Measurements from ENCODE around the gene TPM1.
"Not testable (repeated sequence)": the region's sequence is repeated elsewhere in the genome, so short reads cannot be mapped to it uniquely, and the experiment has no call there.

Gene TPM1

GRCh38 chr15:63041974-63042876 lies at the start of gene TPM1:
TPM1 (plus strand) TSS chr15:63042747; CDS start chr15:63042830, 83 bp downstream.
- DNase-seq = no peak
- Mint-ChIP-seq H3K4me3 (peak within 1 kb of the TSS; percentile 83 to 85), H3K4me1 (peaks cover 8 to 24% of the 10 kb centered on the region in 2 donors), H3K9me3 (no peaks in the 10 kb centered on the region), H3K27ac (no peak within 1 kb of the TSS), H3K36me3 (no peaks in the 10 kb centered on the region), H3K27me3 (peaks cover 54 to 78% of the 10 kb centered on the region in 2 donors)
- ATAC-seq (replicated peaks) = peak; percentile 52 to 56

DNA sequence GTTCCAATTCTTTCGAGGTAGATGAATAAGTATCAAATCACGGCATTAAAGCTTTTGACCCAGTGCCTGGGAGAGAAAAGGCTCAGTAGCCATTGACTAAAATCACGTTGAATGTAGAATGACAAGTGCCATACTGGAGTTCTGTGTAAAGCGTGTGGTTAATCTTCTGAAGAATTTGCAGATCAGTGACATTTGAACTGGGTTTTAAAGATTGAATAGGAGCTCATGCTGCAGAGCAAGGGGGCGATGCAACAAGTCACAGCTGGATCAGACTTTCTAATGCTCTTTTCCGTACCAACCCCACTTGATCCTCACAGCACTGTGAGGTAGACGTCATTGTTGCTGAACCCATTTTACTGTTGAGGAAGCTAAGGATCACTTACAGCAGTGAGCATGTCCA lies 49.5 kb upstream of the TPM1 start:
- Mint-ChIP-seq H3K9me3 (no peaks in the 10 kb centered on the region), H3K36me3 (no peaks in the 10 kb centered on the region), H3K27me3 (peaks cover 22 to 47% of the 10 kb centered on the region in 2 donors), H3K27ac (no peak overlapping the region), H3K4me1 (no peaks in the 10 kb centered on the region), H3K4me3 (no peak overlapping the region)
- ATAC-seq (replicated peaks) (no peak), DNase-seq (no peak)

DNA sequence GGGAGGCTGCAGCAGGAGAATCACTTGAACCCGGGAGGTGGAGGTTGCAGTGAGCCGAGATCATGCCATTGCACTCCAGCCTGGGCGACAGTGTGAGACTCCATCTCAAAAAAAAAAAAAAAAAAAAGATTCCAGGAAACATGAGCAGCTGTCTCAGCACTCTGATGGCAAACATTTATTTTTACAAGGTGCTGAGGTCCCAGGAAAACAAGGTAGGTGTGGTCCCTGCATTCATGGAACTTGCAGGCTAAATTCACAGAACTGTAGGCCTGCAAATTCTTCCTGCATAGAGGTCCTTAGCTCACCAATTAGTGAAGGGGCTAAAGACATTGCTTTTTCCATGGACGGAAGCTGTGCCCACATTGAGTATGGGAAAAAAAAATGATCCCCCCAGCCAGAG lies 48.9 kb upstream of the TPM1 start:
- not testable (repeated sequence) for H3K27ac Mint-ChIP-seq; H3K4me1 Mint-ChIP-seq; DNase-seq; ATAC-seq (replicated peaks); H3K36me3 Mint-ChIP-seq; H3K9me3 Mint-ChIP-seq; H3K4me3 Mint-ChIP-seq
- H3K27me3 Mint-ChIP-seq = peaks cover 22 to 42% of the 10 kb centered on the region in 2 donors

DNA sequence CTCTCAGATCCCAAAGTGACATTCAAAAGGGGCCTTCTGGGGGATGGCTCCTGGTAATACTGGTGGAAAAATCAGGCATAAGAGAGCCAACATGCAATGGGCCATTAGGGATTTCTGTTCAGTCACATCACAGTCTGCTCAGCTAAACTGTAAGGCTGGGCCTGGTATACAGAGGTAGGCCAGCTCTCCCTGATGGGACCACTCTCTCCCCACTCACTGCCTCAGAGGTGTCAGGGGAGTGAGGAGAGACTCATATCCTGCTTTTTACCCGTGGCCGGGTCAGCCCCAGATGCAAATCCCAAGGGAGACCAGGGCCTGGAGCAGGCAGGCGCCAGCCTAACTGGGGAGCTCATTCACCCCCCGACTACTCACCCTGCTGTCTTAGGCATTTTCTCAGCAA lies 48.1 kb upstream of the TPM1 start:
- no peaks in the 10 kb centered on the region for H3K4me1 Mint-ChIP-seq
- no peak for DNase-seq
- H3K36me3 Mint-ChIP-seq = no peaks in the 10 kb centered on the region
- no peak for ATAC-seq (replicated peaks)
- H3K9me3 Mint-ChIP-seq = no peaks in the 10 kb centered on the region
- no peak overlapping the region for H3K27ac Mint-ChIP-seq
- peaks cover 22 to 36% of the 10 kb centered on the region in 2 donors for H3K27me3 Mint-ChIP-seq
- H3K4me3 Mint-ChIP-seq = no peak overlapping the region

- Mint-ChIP-seq H3K27ac (no peak overlapping the region), H3K36me3 (no peaks in the 10 kb centered on the region), H3K4me3 (no peak overlapping the region), H3K27me3 (peaks cover 16 to 38% of the 10 kb centered on the region in 2 donors), H3K4me1 (no peaks in the 10 kb centered on the region), H3K9me3 (no peaks in the 10 kb centered on the region)
- ATAC-seq (replicated peaks) (no peak), DNase-seq (no peak)
These were observed 47.4 kb upstream of the TPM1 start for GRCh38 chr15:62994975-62995681.

DNA sequence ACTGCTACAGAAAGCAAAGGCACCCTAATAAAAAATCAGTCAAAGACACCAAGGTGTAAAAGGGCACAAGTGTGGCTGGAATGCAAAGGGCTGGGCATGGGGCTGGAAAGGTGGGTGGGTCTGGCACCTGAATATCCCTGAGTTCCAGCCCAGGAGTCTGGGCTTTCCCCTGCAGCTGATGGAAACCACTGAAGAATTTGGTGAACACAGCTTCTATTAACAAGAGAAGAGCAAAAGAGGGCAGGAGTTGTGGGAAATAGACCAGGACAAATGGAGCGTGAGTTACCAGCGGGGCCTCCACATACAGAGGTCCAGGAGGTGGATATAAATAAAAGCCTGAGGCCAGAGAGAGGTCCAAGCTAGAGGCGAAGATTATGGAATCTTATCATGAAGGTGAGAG lies 45.1 kb upstream of the TPM1 start:
- H3K36me3 Mint-ChIP-seq = no peaks in the 10 kb centered on the region
- no peak for ATAC-seq (replicated peaks)
- H3K4me1 Mint-ChIP-seq = no peaks in the 10 kb centered on the region
- DNase-seq = no peak
- no peak overlapping the region for H3K4me3 Mint-ChIP-seq
- peaks cover 13 to 26% of the 10 kb centered on the region in 2 donors for H3K27me3 Mint-ChIP-seq
- no peak overlapping the region for H3K27ac Mint-ChIP-seq
- H3K9me3 Mint-ChIP-seq = no peaks in the 10 kb centered on the region

GRCh38 chr15:62998262-62998890 lies 44.2 kb upstream of the TPM1 start:
- H3K4me1 Mint-ChIP-seq = no peaks in the 10 kb centered on the region
- H3K9me3 Mint-ChIP-seq = no peaks in the 10 kb centered on the region
- H3K4me3 Mint-ChIP-seq = no peak overlapping the region
- no peak overlapping the region for H3K27ac Mint-ChIP-seq
- H3K36me3 Mint-ChIP-seq = no peaks in the 10 kb centered on the region
- DNase-seq = no peak
- ATAC-seq (replicated peaks) = no peak
- H3K27me3 Mint-ChIP-seq = peaks cover 7 to 17% of the 10 kb centered on the region in 2 donors

DNA sequence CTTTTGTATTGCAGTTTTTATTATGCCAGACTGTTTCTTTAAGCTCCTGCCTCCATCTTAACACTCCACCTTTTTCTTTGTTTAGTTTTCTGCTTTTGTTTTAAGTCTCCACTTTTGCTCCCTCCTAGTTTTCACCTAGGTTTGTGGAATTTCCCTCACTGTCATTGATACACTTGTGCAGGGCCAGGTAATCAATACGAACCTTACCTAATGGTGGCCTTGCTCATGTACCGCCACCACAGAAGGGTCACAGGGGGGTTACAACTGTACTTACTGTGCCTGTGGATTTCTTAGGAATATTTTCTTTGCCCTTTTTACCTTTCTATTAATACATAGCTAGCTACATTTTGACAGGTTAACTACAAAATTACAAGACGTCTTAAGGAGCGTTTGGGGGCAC lies 43.4 kb upstream of the TPM1 start:
- Mint-ChIP-seq H3K36me3 (no peaks in the 10 kb centered on the region), H3K4me1 (no peaks in the 10 kb centered on the region), H3K27me3 (peaks cover 7 to 17% of the 10 kb centered on the region in 2 donors), H3K4me3 (no peak overlapping the region), H3K27ac (no peak overlapping the region), H3K9me3 (no peaks in the 10 kb centered on the region)
- ATAC-seq (replicated peaks) = no peak
- DNase-seq = no peak

DNA sequence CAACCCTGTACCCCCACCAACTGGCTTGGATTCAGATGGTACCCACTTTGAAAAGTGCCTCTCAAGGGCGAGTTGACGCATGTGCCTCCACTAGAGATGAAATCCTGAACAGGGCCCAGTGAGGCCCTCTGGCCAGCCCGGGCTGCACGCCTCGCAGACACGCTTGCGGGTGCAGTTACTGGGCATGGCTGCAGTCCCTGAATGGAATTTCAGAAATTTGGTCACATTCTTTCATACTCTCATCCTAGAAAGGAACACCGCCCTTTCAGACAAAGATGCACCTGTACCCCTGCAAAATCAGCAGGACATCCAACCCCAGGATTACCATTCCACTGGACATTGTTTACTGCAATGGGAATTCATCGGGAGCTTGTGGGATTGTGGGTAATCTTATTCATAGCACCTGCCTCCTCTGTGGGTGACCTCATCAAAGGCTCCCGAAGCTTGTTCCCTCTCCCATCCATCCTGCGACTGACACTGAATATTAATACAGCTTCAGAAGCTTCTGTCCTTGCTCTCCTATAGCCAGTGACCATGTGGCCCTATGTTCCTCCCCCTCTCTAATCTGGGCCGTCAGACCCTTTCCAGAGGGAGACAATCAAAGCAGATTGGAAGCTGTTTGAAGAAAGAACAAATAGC lies 42.5 kb upstream of the TPM1 start:
- Mint-ChIP-seq H3K27me3 (peaks cover 11 to 17% of the 10 kb centered on the region in 2 donors), H3K27ac (no peak overlapping the region), H3K9me3 (no peaks in the 10 kb centered on the region), H3K4me3 (no peak overlapping the region), H3K36me3 (no peaks in the 10 kb centered on the region), H3K4me1 (no peaks in the 10 kb centered on the region)
- no peak for DNase-seq
- no peak for ATAC-seq (replicated peaks)

GRCh38 chr15:63000706-63001105 lies 41.8 kb upstream of the TPM1 start:
- no peak for ATAC-seq (replicated peaks)
- H3K36me3 Mint-ChIP-seq = no peaks in the 10 kb centered on the region
- DNase-seq = no peak
- H3K4me3 Mint-ChIP-seq = no peak overlapping the region
- H3K27me3 Mint-ChIP-seq = peaks cover 11 to 17% of the 10 kb centered on the region in 2 donors
- no peaks in the 10 kb centered on the region for H3K9me3 Mint-ChIP-seq
- H3K4me1 Mint-ChIP-seq = no peaks in the 10 kb centered on the region
- no peak overlapping the region for H3K27ac Mint-ChIP-seq

DNA sequence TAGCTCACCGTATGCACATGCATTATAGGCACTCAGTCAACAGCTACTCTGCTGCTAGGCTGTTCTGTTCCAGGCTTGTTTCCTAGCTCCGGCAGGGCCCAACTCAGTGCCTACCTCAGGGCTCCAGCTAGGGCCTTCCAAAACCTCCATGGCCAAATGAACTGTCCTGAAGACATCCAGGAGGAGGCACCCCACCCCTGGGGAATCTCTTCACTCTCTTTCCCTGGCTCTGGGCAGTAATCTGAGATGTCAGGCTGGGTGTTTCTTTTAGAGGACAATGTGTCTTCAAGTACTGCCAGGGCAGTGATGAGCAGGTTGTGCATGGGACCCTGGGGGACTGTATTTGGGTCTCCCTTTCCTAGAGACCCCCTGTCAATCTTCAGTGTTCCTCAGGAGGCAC lies 38.3 kb upstream of the TPM1 start:
- peaks cover 16% of the 10 kb centered on the region in 2 donors for H3K27me3 Mint-ChIP-seq
- DNase-seq (no peak), ATAC-seq (replicated peaks) (no peak)
- no peaks in the 10 kb centered on the region for H3K4me1 Mint-ChIP-seq
- H3K4me3 Mint-ChIP-seq = no peak overlapping the region
- peak overlapping the region; percentile 42 for H3K27ac Mint-ChIP-seq
- no peaks in the 10 kb centered on the region for H3K36me3 Mint-ChIP-seq
- H3K9me3 Mint-ChIP-seq = no peaks in the 10 kb centered on the region

- Mint-ChIP-seq H3K27me3 (peaks cover 10 to 20% of the 10 kb centered on the region in 2 donors), H3K36me3 (no peaks in the 10 kb centered on the region), H3K9me3 (no peaks in the 10 kb centered on the region), H3K4me1 (no peaks in the 10 kb centered on the region), H3K27ac (no peak overlapping the region), H3K4me3 (no peak overlapping the region)
- no peak for ATAC-seq (replicated peaks)
- no peak for DNase-seq
These were observed 36.3 kb upstream of the TPM1 start for GRCh38 chr15:63006032-63006878.

DNA sequence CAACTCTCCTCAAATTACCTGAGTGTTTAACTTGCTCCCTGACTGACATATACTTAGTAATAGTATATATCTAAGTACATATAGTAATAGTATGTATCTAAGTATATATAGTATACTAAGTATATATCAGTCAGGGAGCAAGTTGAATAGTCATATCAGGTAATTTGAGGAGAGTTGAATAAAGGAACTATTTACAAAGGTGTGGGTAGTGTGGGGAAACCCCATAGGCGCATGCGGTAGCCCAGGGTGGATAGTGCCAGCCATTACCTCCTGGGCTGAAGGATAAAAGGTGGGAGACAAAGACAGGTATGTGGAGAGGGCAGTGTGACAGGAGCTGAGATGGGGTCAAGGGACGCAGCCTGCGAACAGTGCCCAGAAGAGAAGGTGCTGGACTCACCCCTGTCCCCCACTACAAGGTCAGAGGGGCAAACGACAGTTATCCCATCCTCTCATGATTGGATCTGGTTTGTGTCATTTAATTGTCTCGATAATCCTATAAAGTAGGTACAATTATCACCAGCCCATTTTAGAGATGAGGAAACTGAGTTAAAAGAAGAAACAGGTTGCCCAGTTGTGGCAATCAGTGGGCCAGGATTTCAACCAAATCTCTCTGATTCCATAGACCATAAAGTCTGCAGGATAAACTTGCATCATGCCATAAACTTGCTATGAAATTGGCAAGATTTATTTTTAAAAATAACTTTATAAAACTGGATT lies 34.1 kb upstream of the TPM1 start:
- ATAC-seq (replicated peaks) (peak; percentile 65 to 72), DNase-seq (no peak)
- Mint-ChIP-seq H3K9me3 (no peaks in the 10 kb centered on the region), H3K27me3 (peaks cover 15 to 21% of the 10 kb centered on the region in 2 donors), H3K36me3 (no peaks in the 10 kb centered on the region), H3K4me1 (no peaks in the 10 kb centered on the region), H3K4me3 (no peak overlapping the region), H3K27ac (no peak overlapping the region)

Data from stimulated activated naive B cell treated with anti-CD40 and anti-IgM and Interleukin-4, amounts not matched to agents 10 μg/mL and 1 μg/mL and 100 μg/mL, for 72 hours (primary cell).